Right ventricle myocardium superior (tissue), 1 donor: ENCODE measurements around the gene POLR2A. TPM values are rescaled to one million over a fixed set of nuclear protein-coding genes. Genes with fewer than 3 reads are reported as not detected.

Experiments
- ATAC-seq: fragments of 200-7000 bp; cut with Tn5 transposase; one replicate; pipeline ENCODE4 v1.9.1; 2020; ENCODE audit warnings: mild to moderate bottlenecking; ENCODE audit not compliant: poor library complexity
- DNase-seq: peaks from one replicate; pipeline ENCODE4 v3.0.0-alpha.2; 2020
- intact Hi-C: fragments of 100-400 bp; cut with DNase I; formaldehyde crosslinking; loops from one replicate; pipeline ENCODE4 v1.11.2; 2022
- long read RNA-seq: library from polyadenylated mRNA; unstranded; transcript quantifications from one replicate; pipeline ENCODE4 v2.0.0, GENCODE V29; 2021
- total RNA-seq: library from RNA; stranded (reverse); fragmentation: NEBNext Ultra II Directional; extraction: Animal tissue kit (Norgen Biotek cat#: 25700); gene quantifications from one replicate; pipeline ENCODE4 v1.2.1, GENCODE V29; 2021
- donor health status: DM: no; HTN: yes; CAD: no; lungs with severe emphysema.

Gene POLR2A
- 32.9 TPM for total RNA-seq
- long read RNA-seq, full-length matches to known transcripts: 1 of 11 reads
- long read RNA-seq, partial matches to known transcripts: 10 of 11 reads
- long read RNA-seq, other reads (novel, unspliced or antisense): 0 of 11 reads

DNA sequence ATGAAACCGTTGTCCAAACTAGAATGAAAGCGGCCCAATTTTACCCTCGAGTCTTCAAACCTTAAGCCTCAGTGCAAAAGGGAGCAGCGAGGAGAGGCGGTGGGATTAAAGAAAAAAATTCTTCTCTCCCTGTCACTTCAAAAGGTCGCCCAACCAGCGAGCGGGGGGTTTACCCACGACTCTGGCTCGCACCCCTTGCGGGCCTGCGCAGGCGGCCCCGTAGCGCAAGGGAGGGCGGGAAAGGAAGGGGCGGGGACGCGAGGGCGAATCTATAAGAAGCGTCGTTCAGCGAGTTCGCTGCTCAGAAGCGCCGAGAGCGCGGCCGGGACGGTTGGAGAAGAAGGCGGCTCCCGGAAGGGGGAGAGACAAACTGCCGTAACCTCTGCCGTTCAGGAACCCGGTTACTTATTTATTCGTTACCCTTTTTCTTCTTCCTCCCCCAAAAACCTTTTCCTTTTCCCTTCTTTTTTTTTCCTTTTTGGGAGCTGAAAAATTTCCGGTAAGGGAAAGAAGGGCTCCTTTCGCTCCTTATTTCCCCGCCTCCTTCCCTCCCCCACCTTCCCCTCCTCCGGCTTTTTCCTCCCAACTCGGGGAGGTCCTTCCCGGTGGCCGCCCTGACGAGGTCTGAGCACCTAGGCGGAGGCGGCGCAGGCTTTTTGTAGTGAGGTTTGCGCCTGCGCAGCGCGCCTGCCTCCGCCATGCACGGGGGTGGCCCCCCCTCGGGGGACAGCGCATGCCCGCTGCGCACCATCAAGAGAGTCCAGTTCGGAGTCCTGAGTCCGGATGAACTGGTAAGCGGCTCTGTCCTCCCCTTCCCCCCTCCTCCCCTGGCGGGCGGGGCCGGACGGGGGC is at the start of gene POLR2A:
POLR2A (plus strand) TSS at position 300 of the 852 bp plus-strand sequence.
- intact Hi-C loops: loop anchor here (5.0 kb wide), 1 partner anchor 47 kb away; the partner anchor contains the start of genes FGF11 and TMEM102
- DNase-seq: peak; percentile 99
- peak; percentile 84 for ATAC-seq

DNA sequence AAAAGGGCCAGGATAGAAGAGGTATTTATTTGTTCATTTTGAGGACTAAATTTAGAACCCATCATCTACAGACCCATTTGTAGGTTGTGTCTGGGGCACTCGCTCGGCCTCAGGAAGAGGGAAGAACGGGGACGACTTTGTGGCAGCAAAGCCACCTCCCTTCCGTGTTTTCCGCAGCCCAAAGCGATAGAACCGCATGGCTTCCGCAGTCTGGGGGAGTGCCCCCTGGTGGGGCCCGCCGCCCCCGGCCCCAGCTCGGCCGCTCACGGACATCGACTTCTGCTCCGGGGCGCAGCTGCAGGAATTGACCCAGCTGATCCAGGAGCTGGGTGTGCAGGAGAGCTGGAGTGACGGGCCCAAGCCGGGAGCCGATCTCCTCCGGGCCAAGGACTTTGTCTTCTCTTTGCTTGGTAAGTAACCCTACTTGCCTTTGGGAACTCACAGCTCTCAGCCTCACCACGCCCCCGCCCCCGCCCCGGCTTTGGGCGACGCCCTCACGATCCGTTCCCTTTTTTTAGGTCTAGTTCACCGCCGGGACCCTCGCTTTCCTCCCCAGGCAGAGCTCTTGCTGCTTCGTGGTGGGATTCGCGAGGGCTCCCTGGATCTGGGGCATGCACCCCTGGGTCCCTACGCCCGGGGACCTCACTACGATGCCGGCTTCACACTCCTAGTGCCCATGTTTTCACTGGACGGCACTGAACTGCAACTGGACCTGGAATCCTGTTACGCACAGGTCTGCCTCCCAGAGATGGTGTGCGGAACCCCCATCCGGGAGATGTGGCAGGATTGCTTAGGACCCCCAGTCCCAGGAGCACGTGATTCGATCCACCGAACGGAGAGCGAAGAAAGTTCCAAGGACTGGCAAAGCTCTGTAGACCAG is 48.2 kb upstream of the POLR2A start:
- ATAC-seq: peak; percentile 1
- peak; percentile 71 for DNase-seq

DNA sequence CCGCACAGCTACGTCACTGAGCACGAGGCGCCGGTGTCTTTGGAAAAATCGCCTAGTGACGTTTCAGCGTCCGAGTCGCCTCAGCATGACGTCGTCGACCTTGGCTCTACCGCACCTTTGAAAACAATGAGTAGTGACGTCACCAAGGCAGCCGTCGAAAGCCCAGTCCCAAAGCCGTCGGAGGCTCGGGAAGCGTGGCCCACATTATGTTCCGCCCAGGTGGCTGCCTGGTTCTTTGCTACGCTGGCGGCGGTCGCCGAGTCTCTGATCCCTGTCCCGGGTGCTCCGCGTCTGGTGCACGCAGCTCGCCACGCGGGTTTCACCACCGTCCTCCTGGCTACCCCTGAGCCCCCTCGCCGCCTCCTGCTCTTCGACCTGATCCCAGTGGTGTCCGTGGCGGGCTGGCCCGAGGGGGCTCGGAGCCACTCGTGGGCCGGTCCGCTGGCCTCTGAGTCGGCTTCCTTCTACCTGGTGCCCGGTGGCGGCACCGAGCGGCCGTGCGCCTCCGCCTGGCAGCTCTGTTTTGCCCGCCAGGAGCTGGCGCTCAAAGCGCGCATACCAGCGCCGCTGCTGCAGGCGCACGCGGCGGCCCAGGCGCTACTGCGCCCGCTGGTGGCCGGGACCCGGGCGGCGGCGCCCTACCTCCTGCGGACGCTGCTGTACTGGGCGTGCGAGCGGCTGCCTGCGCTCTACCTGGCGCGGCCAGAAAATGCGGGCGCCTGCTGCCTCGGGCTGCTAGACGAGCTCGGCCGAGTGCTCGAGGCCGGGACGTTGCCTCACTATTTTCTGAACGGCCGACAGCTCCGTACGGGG is 47.4 kb upstream of the POLR2A start:
- ATAC-seq (peak; percentile 80), DNase-seq (peak; percentile 87)
- intact Hi-C loops: loop anchor here (2.0 to 10.0 kb wide), 3 partner anchors 46 to 124 kb away; partner anchors contain the start of genes KCTD11, POLR2A, SENP3 and SLC35G6

More for the DNA sequence above, 48.2 kb upstream of the POLR2A start:
- intact Hi-C loops: loop anchor here (2.0 to 10.0 kb wide), 3 partner anchors 46 to 125 kb away; partner anchors contain the start of genes KCTD11, POLR2A, SENP3 and SLC35G6

DNA sequence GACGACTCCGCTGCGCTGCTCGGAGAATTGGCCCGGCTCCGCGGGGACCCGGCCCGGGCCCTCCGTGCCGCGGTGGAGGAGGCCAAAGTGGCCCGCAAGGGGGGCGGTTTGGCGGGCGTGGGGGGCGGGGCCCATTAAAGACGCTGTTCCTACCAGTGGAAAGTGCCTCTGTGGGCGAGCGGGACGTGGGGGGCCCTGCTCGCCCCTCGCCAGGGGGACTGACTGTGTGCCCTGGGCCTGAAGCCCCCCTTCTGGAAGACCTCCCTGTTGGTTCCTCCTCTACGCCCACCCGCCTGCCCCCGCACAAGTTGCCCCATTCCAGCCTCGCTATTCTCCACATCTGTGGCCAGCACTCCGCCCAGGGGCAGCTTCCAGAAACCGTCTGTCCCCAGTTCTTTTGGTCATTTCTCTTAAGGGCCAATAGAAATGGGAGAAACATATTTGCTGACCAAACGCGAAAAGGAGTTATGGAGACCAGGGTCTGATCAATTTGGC is 46.8 kb upstream of the POLR2A start:
- ATAC-seq (no peak), DNase-seq (no peak)
- intact Hi-C loops: loop anchor here (2.0 to 10.0 kb wide), 3 partner anchors 45 to 123 kb away; partner anchors contain the start of genes KCTD11, POLR2A, SENP3 and SLC35G6

DNA sequence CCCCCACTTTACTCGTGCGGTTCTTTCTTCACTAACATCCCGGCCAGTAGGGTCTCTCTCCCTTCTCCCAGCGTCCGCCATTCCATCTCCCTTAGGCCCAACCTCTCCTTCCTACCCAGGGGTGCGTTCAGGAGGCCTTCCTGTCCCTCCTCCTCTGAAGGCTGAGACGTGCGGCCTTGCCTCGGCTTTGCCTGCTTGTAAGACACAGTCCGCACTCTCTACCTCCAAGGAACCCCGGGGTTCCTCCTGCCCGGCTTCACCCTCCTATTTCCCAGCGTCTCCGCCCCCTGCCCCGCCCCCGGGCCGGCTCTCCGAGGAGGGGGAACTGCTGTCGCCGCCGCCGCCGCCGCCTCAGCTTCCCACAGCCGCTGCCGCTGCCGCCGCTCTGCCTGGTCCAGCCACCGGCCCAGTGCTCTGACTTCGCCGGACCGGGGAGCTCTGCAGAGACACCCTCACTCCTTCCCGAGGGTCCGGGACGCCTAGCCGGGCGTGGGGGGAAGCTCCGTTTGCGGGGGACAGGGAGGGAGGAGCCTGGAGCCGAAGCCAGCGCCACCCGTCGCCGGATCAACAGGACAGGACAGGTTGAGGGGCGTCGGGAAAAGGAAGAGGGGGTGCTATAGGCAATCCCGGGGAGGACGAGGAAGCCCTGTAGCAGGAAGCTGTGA is 46.1 kb upstream of the POLR2A start:
- peak; percentile 26 for ATAC-seq
- intact Hi-C loops: loop anchor here (2.0 to 10.0 kb wide), 3 partner anchors 44 to 123 kb away; partner anchors contain the start of genes KCTD11, POLR2A, SENP3 and SLC35G6
- DNase-seq: peak; percentile 89

DNA sequence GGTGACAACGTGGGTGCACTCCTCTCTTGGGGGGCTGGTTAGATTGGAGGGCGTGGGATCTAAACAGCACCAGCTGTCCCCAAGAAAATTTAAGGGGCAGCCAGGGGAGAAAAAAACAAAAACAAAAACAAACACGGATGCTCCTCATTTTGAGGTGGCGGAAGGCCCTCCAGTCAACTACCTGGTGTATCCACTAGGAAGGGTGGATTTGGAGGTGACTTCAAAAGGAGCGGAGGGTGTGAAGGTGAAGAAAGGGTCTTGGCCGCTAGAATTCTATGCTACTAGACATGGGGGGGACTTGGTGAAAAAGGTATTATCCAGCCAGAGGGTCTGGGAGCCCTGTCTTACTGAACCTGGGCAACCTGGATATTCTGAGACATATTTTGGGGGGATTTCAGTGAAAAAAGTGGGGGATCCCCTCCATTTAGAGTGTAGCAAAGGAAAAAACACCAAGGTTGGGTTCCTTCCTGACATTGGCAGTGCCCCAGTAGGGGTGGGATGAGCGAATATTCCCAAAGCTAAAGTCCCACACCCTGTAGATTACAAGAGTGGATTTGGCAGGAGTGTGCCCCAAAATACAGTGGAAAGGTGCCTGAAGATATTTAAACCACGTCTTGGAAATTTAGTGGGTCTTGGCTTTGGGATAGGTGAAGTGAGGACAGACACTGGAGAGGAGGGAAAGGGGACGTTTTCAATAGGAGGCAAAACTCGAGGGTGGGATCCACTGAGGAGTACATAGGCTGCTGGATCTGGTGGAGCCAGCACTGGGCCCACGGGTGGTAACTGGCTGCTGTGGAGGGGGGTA is 45.3 kb upstream of the POLR2A start:
- no peak for ATAC-seq
- no peak for DNase-seq
- intact Hi-C loops: loop anchor here (5.0 to 10.0 kb wide), 2 partner anchors 43 to 84 kb away; partner anchors contain the start of genes KCTD11, POLR2A, SLC35G6 and TMEM95

DNA sequence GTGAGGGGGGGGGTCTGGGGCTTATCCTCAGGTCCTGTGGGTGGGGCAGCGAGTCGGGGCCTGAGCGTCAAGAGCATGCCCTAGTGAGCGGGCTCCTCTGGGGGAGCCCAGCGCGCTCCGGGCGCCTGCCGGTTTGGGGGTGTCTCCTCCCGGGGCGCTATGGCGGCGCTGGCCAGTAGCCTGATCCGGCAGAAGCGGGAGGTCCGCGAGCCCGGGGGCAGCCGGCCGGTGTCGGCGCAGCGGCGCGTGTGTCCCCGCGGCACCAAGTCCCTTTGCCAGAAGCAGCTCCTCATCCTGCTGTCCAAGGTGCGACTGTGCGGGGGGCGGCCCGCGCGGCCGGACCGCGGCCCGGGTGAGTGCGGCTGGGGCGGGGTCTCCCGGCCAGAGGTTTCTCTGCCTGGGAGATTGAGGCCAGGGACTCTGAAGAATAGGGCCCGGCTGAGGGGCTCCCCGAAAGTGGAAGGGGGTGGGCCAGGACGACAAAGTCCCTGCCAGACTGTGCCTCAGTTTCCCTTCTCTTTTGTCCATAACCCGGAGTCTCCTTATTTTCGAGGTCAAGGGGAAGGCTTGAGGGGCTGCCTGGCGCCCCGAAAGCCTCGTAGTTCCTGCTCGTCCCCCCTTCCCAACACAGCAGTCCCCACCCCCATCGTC is 44.6 kb upstream of the POLR2A start, which contains the start of gene FGF11:
FGF11 (plus strand) TSS at position 51 of the 651 bp plus-strand sequence; CDS start at position 160, 109 bp downstream.
- intact Hi-C loops: loop anchor here (5.0 to 10.0 kb wide), 3 partner anchors 43 to 143 kb away; partner anchors contain the start of genes KCTD11, MPDU1, POLR2A and SLC35G6
- DNase-seq: no peak

DNA sequence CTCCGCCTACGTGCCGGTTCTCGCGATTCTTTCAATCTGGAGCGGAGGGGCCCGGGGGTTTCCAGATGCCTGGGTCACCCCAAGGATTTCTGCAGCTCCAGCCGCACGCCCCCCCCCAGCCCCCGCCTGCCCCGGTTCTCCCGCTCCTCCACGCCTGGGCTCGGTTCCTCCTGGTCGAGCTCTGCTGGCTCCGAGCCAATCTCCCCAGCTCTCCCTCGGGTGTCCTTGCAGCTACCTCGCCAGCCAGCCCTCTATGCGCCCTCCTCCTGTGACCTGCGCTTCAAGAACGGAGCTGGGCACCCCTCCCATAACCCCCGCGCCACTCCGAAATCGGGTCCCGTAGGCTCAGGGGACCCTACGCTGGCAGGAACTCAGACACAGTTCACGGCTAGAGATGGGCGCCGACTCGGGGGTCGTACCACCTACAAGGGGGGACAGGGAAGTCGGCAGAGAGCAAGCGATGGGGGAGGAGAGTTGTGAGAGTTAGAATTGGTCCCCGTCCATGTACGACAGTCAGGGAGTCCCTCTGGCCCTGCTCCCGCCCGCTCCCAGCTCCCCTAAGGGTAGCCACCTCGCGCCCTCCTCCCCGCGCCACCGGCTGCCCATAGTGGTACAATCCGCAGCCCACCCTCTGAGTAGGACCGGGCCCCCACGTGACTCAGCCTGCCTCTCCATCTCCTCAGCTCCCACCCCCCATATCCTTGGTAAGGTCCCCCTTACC is 43.9 kb upstream of the POLR2A start:
- peak; percentile 17 for ATAC-seq
- peak; percentile 81 for DNase-seq
- intact Hi-C loops: loop anchor here (5.0 kb wide), 1 partner anchor 142 kb away; the partner anchor contains the start of gene MPDU1

More for the DNA sequence above, 44.6 kb upstream of the POLR2A start, which contains the start of gene FGF11:
- ATAC-seq: no peak

DNA sequence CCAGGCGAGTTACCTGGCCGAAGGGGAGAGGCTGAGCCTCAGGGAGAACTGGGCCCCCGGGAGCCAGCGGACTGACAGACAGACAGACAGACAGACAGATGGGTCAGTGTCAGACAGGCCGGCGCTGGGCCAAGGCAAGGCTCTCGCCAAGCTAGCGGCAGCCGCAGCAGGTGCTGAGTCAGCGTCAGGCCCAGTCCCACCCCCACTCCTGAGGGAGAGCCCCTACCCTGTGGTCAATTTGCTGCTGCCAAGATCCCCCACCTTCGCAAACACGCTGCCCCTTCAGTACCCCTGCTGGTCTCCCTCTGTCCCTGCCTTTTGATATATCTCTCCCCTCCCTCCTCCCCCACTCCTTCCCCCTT is 43.4 kb upstream of the POLR2A start:
- intact Hi-C loops: loop anchor here (5.0 kb wide), 1 partner anchor 141 kb away; the partner anchor contains the start of gene MPDU1
- ATAC-seq: peak; percentile 6
- peak; percentile 79 for DNase-seq

DNA sequence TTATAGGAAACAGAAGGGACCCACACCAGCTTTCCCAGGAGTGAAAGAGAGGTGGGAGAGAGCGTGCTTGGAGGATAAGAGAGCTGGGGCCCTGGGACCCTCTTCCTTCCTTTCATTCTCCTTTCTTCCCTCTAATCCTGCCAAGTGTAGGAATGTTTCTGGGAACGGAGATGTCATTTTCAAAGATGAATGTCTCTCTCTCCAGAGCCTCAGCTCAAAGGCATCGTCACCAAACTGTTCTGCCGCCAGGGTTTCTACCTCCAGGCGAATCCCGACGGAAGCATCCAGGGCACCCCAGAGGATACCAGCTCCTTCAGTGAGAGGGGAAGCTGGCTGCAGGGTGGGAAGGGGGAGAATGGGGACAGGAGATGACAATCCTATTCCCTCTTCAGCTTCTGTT is 42.9 kb upstream of the POLR2A start:
- intact Hi-C loops: loop anchor here (5.0 kb wide), 1 partner anchor 141 kb away; the partner anchor contains the start of gene MPDU1
- ATAC-seq (no peak), DNase-seq (no peak)

DNA sequence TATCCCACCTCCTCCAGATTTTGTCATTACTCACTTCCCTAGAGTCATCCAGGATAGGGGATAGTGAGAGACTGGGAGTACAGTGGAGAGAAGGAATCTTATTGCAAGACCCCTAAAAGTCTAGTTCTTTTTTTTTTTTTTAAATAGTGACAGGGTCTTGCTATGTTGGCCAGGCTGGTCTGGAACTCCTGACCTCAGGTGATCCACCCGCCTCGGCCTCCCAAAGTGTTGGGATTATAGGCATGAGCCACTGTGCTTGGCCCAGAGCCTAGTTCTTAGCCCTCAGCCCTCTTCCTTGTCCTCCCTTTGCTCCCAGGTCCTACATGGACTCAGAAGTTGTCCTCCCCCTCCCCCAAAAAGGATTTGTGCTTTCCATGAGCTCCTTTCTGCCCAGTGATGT is 42.0 kb upstream of the POLR2A start:
- DNase-seq (no peak), ATAC-seq (no peak)
- intact Hi-C loops: loop anchor here (5.0 kb wide), 1 partner anchor 140 kb away; the partner anchor contains the start of gene MPDU1

DNA sequence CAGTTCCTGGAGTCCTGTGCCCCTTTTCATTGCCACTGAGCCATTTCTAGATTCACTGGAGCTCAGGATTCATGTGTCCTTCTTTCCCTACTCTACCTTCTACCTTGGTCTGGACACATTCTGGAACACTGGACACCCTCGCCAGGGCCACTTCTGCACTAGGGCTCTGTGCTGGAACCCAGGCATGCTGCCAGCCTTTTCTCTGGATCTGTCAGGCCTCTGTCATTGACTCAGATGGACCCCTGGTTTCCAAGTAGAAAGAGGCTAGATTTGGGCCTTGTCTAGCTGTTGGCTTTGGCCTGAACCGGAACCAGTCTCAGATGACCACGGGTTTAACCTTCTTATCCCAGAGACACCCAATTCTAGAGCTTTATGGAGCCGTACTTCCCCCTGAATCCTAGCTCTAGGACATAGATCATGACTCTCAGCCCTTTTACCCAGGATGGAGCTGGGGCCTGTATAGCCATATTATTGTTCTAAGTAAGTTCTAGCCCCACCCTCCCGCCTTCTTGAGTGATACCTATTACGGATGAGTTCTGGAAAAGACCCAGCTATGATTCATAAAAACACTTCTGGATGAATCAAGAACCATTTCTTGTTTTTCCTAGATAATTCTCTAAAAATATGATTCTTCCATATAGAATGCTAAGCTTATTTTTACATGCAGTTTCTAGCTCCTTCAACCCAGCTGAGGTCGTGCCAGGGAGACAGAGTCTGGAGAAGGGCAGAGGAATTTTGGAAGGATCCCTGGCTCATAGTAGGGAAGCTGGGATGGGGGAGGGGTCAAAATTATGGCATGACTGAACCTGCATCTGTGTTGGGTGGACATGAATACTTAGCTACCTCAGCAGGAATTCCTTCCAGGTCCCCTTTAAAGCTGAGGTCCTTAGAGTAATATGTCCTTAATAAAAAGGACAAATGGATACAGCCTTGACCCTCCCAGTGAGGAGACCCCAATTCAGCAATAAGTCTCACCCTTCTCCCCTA is 40.4 kb upstream of the POLR2A start:
- intact Hi-C loops: loop anchor here (5.0 kb wide), 1 partner anchor 139 kb away; the partner anchor contains the start of gene MPDU1
- no peak for ATAC-seq
- no peak for DNase-seq
